ENCODE results near the gene C19orf73.

- no peak for TF ChIP-seq POLR2A (IDR thresholded peaks at IDR 0.05; ENCODE audit: low read length)
- no peak for TF ChIP-seq GATA1 (IDR thresholded peaks at IDR 0.05; ENCODE audit: low read depth, low read length)
These were observed 7.5 kb downstream of the C19orf73 start for GRCh38 chr19:49111218-49111998.
